H9 (cell line): ENCODE data around the gene METTL23. TPM values are rescaled to one million over a fixed set of nuclear protein-coding genes. Genes with fewer than 3 reads are reported as not detected.

Source experiments
- DNase-seq: peaks from one replicate; pipeline ENCODE4 v3.0.0-alpha.2; 2017
- H2AFZ ChIP-seq: one replicate; pipeline ENCODE4 v1.6.1; 2013; ENCODE audit warnings: mild to moderate bottlenecking, low read length, control low read depth, moderate library complexity
- H2AK5ac ChIP-seq: 2 replicates; pipeline ENCODE4 v1.6.1; 2013; ENCODE audit warnings: low read length, control low read depth, mixed read lengths; ENCODE audit not compliant: insufficient read length
- H2BK120ac ChIP-seq: one replicate; pipeline ENCODE4 v1.6.1; 2013; ENCODE audit warnings: low read depth, mild to moderate bottlenecking, low read length, control low read depth, inconsistent platforms; ENCODE audit not compliant: poor library complexity, severe bottlenecking
- H2BK12ac ChIP-seq: 2 replicates; pipeline ENCODE4 v1.6.1; 2013; ENCODE audit warnings: low read length, control low read depth, mixed read lengths, low read depth; ENCODE audit not compliant: insufficient read length
- H2BK15ac ChIP-seq: 2 replicates; pipeline ENCODE4 v1.6.1; 2013; ENCODE audit warnings: low read depth, low read length, control low read depth
- H2BK20ac ChIP-seq: one replicate; pipeline ENCODE4 v1.6.1; 2013; ENCODE audit warnings: low read depth, mild to moderate bottlenecking, low read length, control low read depth, inconsistent platforms; ENCODE audit not compliant: poor library complexity, severe bottlenecking
- H2BK5ac ChIP-seq: 2 replicates; pipeline ENCODE4 v1.6.1; 2013; ENCODE audit warnings: low read length, control low read depth, mixed read lengths; ENCODE audit not compliant: insufficient read length
- H3K14ac ChIP-seq: 2 replicates; pipeline ENCODE4 v1.6.1; 2013; ENCODE audit warnings: low read length, control low read depth; ENCODE audit not compliant: insufficient read depth
- H3K18ac ChIP-seq: 2 replicates; pipeline ENCODE4 v1.6.1; 2013; ENCODE audit warnings: low read depth, mild to moderate bottlenecking, mixed read lengths, low read length, control low read depth; ENCODE audit not compliant: insufficient read length
- H3K23ac ChIP-seq: 2 replicates; pipeline ENCODE4 v1.6.1; 2013; ENCODE audit warnings: low read length, control low read depth, mixed read lengths, low read depth; ENCODE audit not compliant: insufficient read length
- H3K23me2 ChIP-seq: 2 replicates; pipeline ENCODE4 v1.6.1; 2013; ENCODE audit warnings: low read depth, mild to moderate bottlenecking, mixed read lengths, low read length, control low read depth; ENCODE audit not compliant: insufficient read length, poor library complexity, severe bottlenecking
- H3K27ac ChIP-seq: 2 replicates; pipeline ENCODE4 v1.5.1; 2013; ENCODE audit warnings: low read length, control low read depth, mixed read lengths, low read depth; ENCODE audit not compliant: insufficient read length
- H3K27me3 ChIP-seq: 2 replicates; pipeline ENCODE4 v1.6.1; 2013; ENCODE audit warnings: low read length, control low read depth, inconsistent platforms; ENCODE audit not compliant: insufficient read depth
- H3K4ac ChIP-seq: 2 replicates; pipeline ENCODE4 v1.6.1; 2013; ENCODE audit warnings: low read depth, mild to moderate bottlenecking, control low read depth, inconsistent platforms, low read length, moderate library complexity
- H3K4me1 ChIP-seq: 2 replicates; pipeline ENCODE4 v1.6.1; 2013; ENCODE audit warnings: low read length, control low read depth, inconsistent platforms; ENCODE audit not compliant: insufficient read depth
- H3K4me2 ChIP-seq: 2 replicates; pipeline ENCODE4 v1.6.1; 2013; ENCODE audit warnings: low read length, control low read depth, mixed read lengths; ENCODE audit not compliant: insufficient read length, insufficient read depth
- H3K56ac ChIP-seq: 2 replicates; pipeline ENCODE4 v1.6.1; 2013; ENCODE audit warnings: low read depth, mild to moderate bottlenecking, mixed read lengths, low read length, control low read depth; ENCODE audit not compliant: insufficient read length
- H3K79me1 ChIP-seq: 2 replicates; pipeline ENCODE4 v1.6.1; 2013; ENCODE audit warnings: low read depth, mild to moderate bottlenecking, moderate library complexity, low read length, control low read depth, inconsistent platforms; ENCODE audit not compliant: insufficient read depth, poor library complexity, severe bottlenecking
- H3K79me2 ChIP-seq: 2 replicates; pipeline ENCODE4 v1.6.1; 2013; ENCODE audit warnings: low read length, control low read depth, inconsistent platforms; ENCODE audit not compliant: insufficient read depth
- H3K9ac ChIP-seq: 2 replicates; pipeline ENCODE4 v1.6.1; 2013; ENCODE audit warnings: low read length, control low read depth, mixed read lengths; ENCODE audit not compliant: insufficient read length; ENCODE audit errors: extremely low read depth
- H3K9me3 ChIP-seq: one replicate; pipeline ENCODE4 v1.6.1; 2013; ENCODE audit warnings: low read depth, low read length, inconsistent platforms; ENCODE audit not compliant: control insufficient read depth
- H3T11ph ChIP-seq: one replicate; pipeline ENCODE4 v1.6.1; 2013; ENCODE audit warnings: mild to moderate bottlenecking, low read length, control low read depth, inconsistent platforms
- H4K20me1 ChIP-seq: one replicate; pipeline ENCODE4 v1.6.1; 2013; ENCODE audit not compliant: control insufficient read depth, insufficient read length, insufficient read depth
- H4K5ac ChIP-seq: 2 replicates; pipeline ENCODE4 v1.6.1; 2013; ENCODE audit warnings: low read depth, mild to moderate bottlenecking, mixed read lengths, low read length, control low read depth; ENCODE audit not compliant: insufficient read length
- H4K8ac ChIP-seq: replicated peaks from 2 replicates; pipeline ENCODE4 v1.6.1; 2013; ENCODE audit warnings: low read length, control low read depth, mixed read lengths, low read depth; ENCODE audit not compliant: insufficient read length
- H4K91ac ChIP-seq: 2 replicates; pipeline ENCODE4 v1.6.1; 2013; ENCODE audit warnings: low read depth, mild to moderate bottlenecking, moderate library complexity, mixed read lengths, low read length, control low read depth; ENCODE audit not compliant: insufficient read length
- H3K27ac Mint-ChIP-seq, 3 experiments: 2 replicates in 2 of 3; 3 replicates in 1 of 3; pipeline ENCODE4 v1.8.0; 2020 to 2021; ENCODE audit warnings: mixed read lengths in 3 of 3, mild to moderate bottlenecking in 1 of 3, moderate library complexity in 1 of 3
- H3K27me3 Mint-ChIP-seq: 2 replicates; pipeline ENCODE4 v1.8.0; 2021; ENCODE audit warnings: low read depth, mild to moderate bottlenecking, moderate library complexity, mixed read lengths
- H3K36me3 Mint-ChIP-seq, 3 experiments: 2 replicates in 2 of 3; 3 replicates in 1 of 3; pipeline ENCODE4 v1.8.0; 2020 to 2021; ENCODE audit warnings: low read depth in 3 of 3, mixed read lengths in 3 of 3; ENCODE audit not compliant: insufficient read depth in 1 of 3
- H3K4me1 Mint-ChIP-seq, 2 experiments: 2 replicates each; pipeline ENCODE4 v1.8.0; 2020; ENCODE audit warnings: mixed read lengths in 2 of 2
- H3K4me3 Mint-ChIP-seq, 2 experiments: 2 replicates in 1 of 2; 3 replicates in 1 of 2; pipeline ENCODE4 v1.8.0; 2020 to 2021; ENCODE audit warnings: mild to moderate bottlenecking in 2 of 2, mixed read lengths in 2 of 2, moderate library complexity in 1 of 2
- H3K9me3 Mint-ChIP-seq, 2 experiments: 2 replicates in 1 of 2; 3 replicates in 1 of 2; pipeline ENCODE4 v1.8.0; 2020; ENCODE audit warnings: mild to moderate bottlenecking in 2 of 2, mixed read lengths in 2 of 2, moderate library complexity in 1 of 2
- WGBS: extraction: QIAGEN DNeasy Blood & Tissue Kit; methylation state at CpG from one replicate; pipeline ENCODE4 v1.1.7; 2013; ENCODE audit warnings: missing lambda C conversion rate, low lambda C conversion rate, mixed read lengths; ENCODE audit not compliant: insufficient read length; ENCODE audit errors: extremely low coverage; 5-methylcytosine and 5-hydroxymethylcytosine counted together
- total RNA-seq: library from RNA; stranded (reverse); gene quantifications from 2 replicates; pipeline ENCODE4 v1.2.1, GENCODE V29; 2021
- TF ChIP-seq, protein P1 (sequence below): fragments of 200-600 bp; sonication (generic); conservative IDR thresholded peaks from 3 replicates; pipeline ENCODE4 v1.8.0; 2021; ENCODE audit warnings: antibody characterized with exemption, mild to moderate bottlenecking

Gene METTL23
- total RNA-seq, 1 experiment from 2014 or later, result 29.9 TPM

DNA sequence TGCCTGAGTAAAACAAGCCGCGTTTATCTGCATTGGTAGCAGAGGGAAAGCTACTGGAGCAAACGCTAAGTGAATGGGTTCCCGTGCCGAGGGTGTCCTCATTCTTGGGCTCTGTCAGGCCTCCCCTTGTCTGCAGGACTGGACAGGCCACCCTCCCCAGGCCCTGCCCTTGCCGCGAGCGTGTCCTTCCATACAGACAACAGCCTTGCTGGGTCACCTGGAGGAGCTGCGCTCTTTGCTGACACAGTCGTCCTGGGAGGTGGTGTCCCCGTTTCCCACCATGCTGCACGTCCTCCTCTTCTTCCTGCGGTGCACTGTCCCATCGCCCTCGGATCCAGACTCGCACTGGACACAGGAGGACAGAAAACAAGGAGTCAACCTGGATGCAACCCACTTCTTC, 8.1 kb upstream of the METTL23 start:
- no peak overlapping the region for H3K56ac ChIP-seq
- H3K9me3 Mint-ChIP-seq, result no peaks in the 10 kb centered on the region
- H3K27me3 ChIP-seq, result no peaks in the 10 kb centered on the region
- no peaks in the 10 kb centered on the region for H3K27me3 Mint-ChIP-seq
- H2BK12ac ChIP-seq, result no peak overlapping the region
- no peak overlapping the region for H2BK5ac ChIP-seq
- H4K8ac ChIP-seq, result no peak overlapping the region
- H2AFZ ChIP-seq, result no peak overlapping the region
- H3K4ac ChIP-seq, result no peak overlapping the region
- no peak overlapping the region for H3K23ac ChIP-seq
- no CpG with 5 or more reads among the region's 16 CpGs for WGBS
- H3K36me3 Mint-ChIP-seq, result peaks cover 29 to 79% (median 77%) of the 10 kb centered on the region in 3 experiments; a peak in 6 of 7 replicates
- no peak overlapping the region for H4K5ac ChIP-seq
- H3K4me1 Mint-ChIP-seq, result peaks cover 0 to 3% of the 10 kb centered on the region in 2 experiments; a peak in 1 of 4 replicates
- H3K79me1 ChIP-seq, result no peaks in the 10 kb centered on the region
- no peak overlapping the region for H4K91ac ChIP-seq
- no peak overlapping the region for H3K4me2 ChIP-seq
- no peak overlapping the region for H3K9ac ChIP-seq
- H2AK5ac ChIP-seq, result no peak overlapping the region
- no peak overlapping the region for H2BK120ac ChIP-seq
- no peak overlapping the region for H2BK20ac ChIP-seq
- no peaks in the 10 kb centered on the region for H3K23me2 ChIP-seq
- H3K4me1 ChIP-seq, result no peaks in the 10 kb centered on the region
- H3K4me3 Mint-ChIP-seq, result no peak overlapping the region; a peak in 1 of 5 replicates
- no peak overlapping the region for H3T11ph ChIP-seq
- H3K9me3 ChIP-seq, result no peaks in the 10 kb centered on the region
- H3K79me2 ChIP-seq, result no peaks in the 10 kb centered on the region
- no peak overlapping the region for H3K27ac ChIP-seq
- no peak overlapping the region; a peak in 1 of 7 replicates for H3K27ac Mint-ChIP-seq
- no peak for DNase-seq
- H3K14ac ChIP-seq, result no peak overlapping the region; the same call in 1 of the 2 replicates
- TF ChIP-seq, protein P1, sequence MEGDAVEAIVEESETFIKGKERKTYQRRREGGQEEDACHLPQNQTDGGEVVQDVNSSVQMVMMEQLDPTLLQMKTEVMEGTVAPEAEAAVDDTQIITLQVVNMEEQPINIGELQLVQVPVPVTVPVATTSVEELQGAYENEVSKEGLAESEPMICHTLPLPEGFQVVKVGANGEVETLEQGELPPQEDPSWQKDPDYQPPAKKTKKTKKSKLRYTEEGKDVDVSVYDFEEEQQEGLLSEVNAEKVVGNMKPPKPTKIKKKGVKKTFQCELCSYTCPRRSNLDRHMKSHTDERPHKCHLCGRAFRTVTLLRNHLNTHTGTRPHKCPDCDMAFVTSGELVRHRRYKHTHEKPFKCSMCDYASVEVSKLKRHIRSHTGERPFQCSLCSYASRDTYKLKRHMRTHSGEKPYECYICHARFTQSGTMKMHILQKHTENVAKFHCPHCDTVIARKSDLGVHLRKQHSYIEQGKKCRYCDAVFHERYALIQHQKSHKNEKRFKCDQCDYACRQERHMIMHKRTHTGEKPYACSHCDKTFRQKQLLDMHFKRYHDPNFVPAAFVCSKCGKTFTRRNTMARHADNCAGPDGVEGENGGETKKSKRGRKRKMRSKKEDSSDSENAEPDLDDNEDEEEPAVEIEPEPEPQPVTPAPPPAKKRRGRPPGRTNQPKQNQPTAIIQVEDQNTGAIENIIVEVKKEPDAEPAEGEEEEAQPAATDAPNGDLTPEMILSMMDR, result no peak
- no peaks in the 10 kb centered on the region for H4K20me1 ChIP-seq
- no peak overlapping the region for H2BK15ac ChIP-seq
- H3K18ac ChIP-seq, result no peak overlapping the region
